ENCODE results near the gene PLP2.

GRCh38 chrX:49175435-49176274 is 4.0 kb downstream of the PLP2 start:
- TF ChIP-seq BHLHE40 (IDR thresholded peaks at IDR 0.05; ENCODE audit: borderline replicate concordance) = no peak
- no peak for TF ChIP-seq ELF4 (IDR thresholded peaks at IDR 0.05)
- TF ChIP-seq CTBP1 (IDR thresholded peaks at IDR 0.05; ENCODE audit: borderline replicate concordance) = no peak
